GM23338 (cell line): Measurements from ENCODE around the gene MTURN. TPM values are rescaled to one million over a fixed set of nuclear protein-coding genes. Genes with fewer than 3 reads are reported as not detected.

Experiments used
- ATAC-seq: fragments of 200-7000 bp; cut with Tn5 transposase; 3 replicates; pipeline ENCODE4 v1.9.1; 2020
- DNase-seq: peaks from one replicate; pipeline ENCODE4 v3.0.0-alpha.2; 2015; ENCODE audit warnings: low spot score
- H2AFZ ChIP-seq: fragments of 200-600 bp; sonication (generic); 2 replicates; pipeline ENCODE4 v1.8.0; 2016; ENCODE audit warnings: antibody characterized with exemption, mild to moderate bottlenecking, moderate library complexity
- H3F3A ChIP-seq: fragments of 200-600 bp; sonication (generic); replicated peaks from 2 replicates; pipeline ENCODE4 v1.8.0; 2017; ENCODE audit warnings: antibody characterized with exemption, mixed run types, low read depth
- H3K27ac ChIP-seq: fragments of 200-600 bp; sonication (generic); 2 replicates; pipeline ENCODE4 v1.6.1; 2016; ENCODE audit warnings: low read depth
- H3K27me3 ChIP-seq: fragments of 200-600 bp; sonication (generic); 2 replicates; pipeline ENCODE4 v1.8.0; 2016; ENCODE audit warnings: mild to moderate bottlenecking, mixed run types, moderate library complexity; ENCODE audit not compliant: insufficient read depth
- H3K36me3 ChIP-seq: fragments of 200-600 bp; sonication (generic); 2 replicates; pipeline ENCODE4 v1.8.0; 2016; ENCODE audit warnings: mild to moderate bottlenecking; ENCODE audit not compliant: insufficient read depth
- H3K4me1 ChIP-seq: fragments of 200-600 bp; sonication (generic); 2 replicates; pipeline ENCODE4 v1.8.0; 2016; ENCODE audit warnings: mild to moderate bottlenecking, moderate library complexity; ENCODE audit not compliant: insufficient read depth
- H3K4me2 ChIP-seq: fragments of 200-600 bp; sonication (generic); 2 replicates; pipeline ENCODE4 v1.7.1; 2017; ENCODE audit warnings: mixed run types
- H3K4me3 ChIP-seq: fragments of 200-600 bp; sonication (generic); 2 replicates; pipeline ENCODE4 v1.6.1; 2016; ENCODE audit warnings: mixed run types
- H3K79me2 ChIP-seq: fragments of 200-600 bp; sonication (generic); replicated peaks from 2 replicates; pipeline ENCODE4 v1.8.0; 2017; ENCODE audit warnings: mild to moderate bottlenecking; ENCODE audit not compliant: insufficient read depth
- H3K9me2 ChIP-seq: fragments of 200-600 bp; sonication (generic); 2 replicates; pipeline ENCODE4 v1.8.0; 2017; ENCODE audit not compliant: insufficient read depth
- H4K20me1 ChIP-seq: fragments of 200-600 bp; sonication (generic); replicated peaks from 2 replicates; pipeline ENCODE4 v1.8.0; 2017; ENCODE audit warnings: mild to moderate bottlenecking; ENCODE audit not compliant: insufficient read depth
- H3K27ac Mint-ChIP-seq: 2 replicates; pipeline ENCODE4 v1.8.0; 2020; ENCODE audit warnings: inconsistent platforms, mild to moderate bottlenecking, moderate library complexity, mixed read lengths
- H3K27me3 Mint-ChIP-seq: 3 replicates; pipeline ENCODE4 v1.8.0; 2022; ENCODE audit warnings: low read depth, mild to moderate bottlenecking, moderate library complexity, mixed read lengths, inconsistent platforms; ENCODE audit not compliant: insufficient read depth, poor library complexity
- H3K36me3 Mint-ChIP-seq: 3 replicates; pipeline ENCODE4 v1.8.0; 2021; ENCODE audit warnings: low read depth, mild to moderate bottlenecking, inconsistent platforms, moderate library complexity, mixed read lengths
- H3K4me1 Mint-ChIP-seq: 3 replicates; pipeline ENCODE4 v1.8.0; 2020; ENCODE audit warnings: mild to moderate bottlenecking, inconsistent platforms, mixed read lengths
- H3K4me3 Mint-ChIP-seq: 3 replicates; pipeline ENCODE4 v1.8.0; 2021; ENCODE audit warnings: moderate library complexity, mild to moderate bottlenecking, inconsistent platforms, mixed read lengths
- H3K9me3 Mint-ChIP-seq: 3 replicates; pipeline ENCODE4 v1.8.0; 2020; ENCODE audit warnings: moderate library complexity, mild to moderate bottlenecking, inconsistent platforms, mixed read lengths
- CREB1 ChIP-seq: fragments of 250-450 bp; sonication (Bioruptor Pico); IDR thresholded peaks from 2 replicates; pipeline ENCODE4 v1.5.0; 2020; ENCODE audit warnings: low read depth, mild to moderate bottlenecking, moderate library complexity
- EZH2 ChIP-seq: fragments of 200-600 bp; sonication (generic); IDR thresholded peaks from one replicate; pipeline ENCODE4 v1.8.0; 2017; ENCODE audit warnings: antibody characterized with exemption, mild to moderate bottlenecking, low read depth; ENCODE audit not compliant: unreplicated experiment
- EZH2phosphoT487 ChIP-seq: fragments of 200-600 bp; sonication (generic); IDR thresholded peaks from one replicate; pipeline ENCODE4 v1.8.1; 2018; ENCODE audit warnings: antibody characterized with exemption; ENCODE audit not compliant: unreplicated experiment
- JUNB ChIP-seq: IDR thresholded peaks from one replicate; pipeline ENCODE4 v1.6.1; 2016; ENCODE audit warnings: antibody characterized with exemption; ENCODE audit not compliant: unreplicated experiment
- NANOG ChIP-seq: IDR thresholded peaks from 2 replicates; pipeline ENCODE4 v1.6.1; 2016; ENCODE audit warnings: antibody characterized with exemption, borderline replicate concordance
- POLR2AphosphoS5 ChIP-seq: IDR thresholded peaks from 2 replicates; pipeline ENCODE4 v1.6.1; 2016; ENCODE audit warnings: antibody characterized with exemption, low read depth
- STAT1 ChIP-seq: IDR thresholded peaks from one replicate; pipeline ENCODE4 v1.6.1; 2016; ENCODE audit warnings: antibody characterized with exemption; ENCODE audit not compliant: unreplicated experiment
- ZNF114 ChIP-seq: fragments of 250-450 bp; sonication (Bioruptor Pico); IDR thresholded peaks from 2 replicates; pipeline ENCODE4 v1.5.0; 2020; ENCODE audit warnings: mild to moderate bottlenecking, moderate library complexity
- ZNF331 ChIP-seq: fragments of 250-450 bp; sonication (Bioruptor Pico); IDR thresholded peaks from 2 replicates; pipeline ENCODE4 v1.5.0; 2020; ENCODE audit warnings: low read depth, mild to moderate bottlenecking, moderate library complexity
- polyA plus RNA-seq: library from polyadenylated mRNA; unstranded; fragments of >200 nt; fragmentation: Nextera tagmentation; extraction: Ambion mirVana; gene quantifications from 2 replicates; pipeline ENCODE4 v1.2.1, GENCODE V29; 2016
- total RNA-seq: library from RNA; depleted of rRNA; stranded (reverse); fragments of >200 nt; shearing (Covaris generic); gene quantifications from 2 replicates; pipeline ENCODE4 v1.2.3, GENCODE V29; 2014
- TF ChIP-seq, protein P1 (sequence below), 2 experiments: fragments of 200-600 bp in 1 of 2; sonication (generic) in 1 of 2; conservative IDR thresholded peaks; 2 replicates each; pipeline versions ENCODE4 v1.5.1 to v1.6.1; 2016 to 2017; ENCODE audit warnings: antibody characterized with exemption in 2 of 2, low read depth in 2 of 2, mild to moderate bottlenecking in 2 of 2, moderate library complexity in 1 of 2
- TF ChIP-seq, protein P2 (sequence below): IDR thresholded peaks from one replicate; pipeline ENCODE4 v1.6.1; 2018; ENCODE audit warnings: antibody characterized with exemption; ENCODE audit not compliant: unreplicated experiment
- TF ChIP-seq, protein P3 (sequence below): IDR thresholded peaks from 2 replicates; pipeline ENCODE4 v1.6.1; 2016; ENCODE audit warnings: antibody characterized with exemption
- TF ChIP-seq, protein P4 (sequence below): fragments of 250-450 bp; sonication (Bioruptor Pico); IDR thresholded peaks from 2 replicates; pipeline ENCODE4 v1.5.0; 2020; ENCODE audit warnings: mild to moderate bottlenecking, moderate library complexity

MTURN gene
- total and polyA plus RNA-seq, 2 experiments from 2014 or later, result 3.1 to 8.7 TPM

DNA sequence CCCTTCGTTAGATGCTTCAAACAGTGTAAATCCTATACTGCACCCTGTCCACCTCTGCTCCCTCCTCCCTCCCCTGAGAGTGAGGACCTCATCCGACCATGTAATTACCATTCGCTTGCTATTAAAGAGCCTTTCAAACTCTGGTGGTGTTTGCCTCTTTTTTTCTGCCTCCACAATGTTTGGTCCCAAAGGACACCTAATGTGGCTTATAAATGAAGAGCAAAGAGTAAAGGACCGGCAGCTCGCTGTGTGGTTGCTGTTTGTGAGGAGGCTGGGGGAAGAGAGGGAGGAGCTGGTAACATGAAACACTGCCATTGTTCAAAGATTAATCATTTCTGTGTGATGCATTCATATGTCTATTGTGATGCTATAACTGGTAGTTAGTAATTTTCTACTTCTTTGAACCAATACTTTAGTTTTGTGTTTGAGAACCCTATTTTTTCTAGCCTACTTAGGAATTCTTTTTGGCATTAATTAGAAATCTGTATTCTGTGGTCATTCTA is 27.9 kb downstream of the MTURN start:
- peaks cover 7% of the 10 kb centered on the region for H3K27me3 Mint-ChIP-seq
- H3K27ac Mint-ChIP-seq, result no peak overlapping the region
- Histone ChIP-seq H3F3A (no peaks in the 10 kb centered on the region), H3K79me2 (no peaks in the 10 kb centered on the region), H4K20me1 (no peaks in the 10 kb centered on the region), H3K36me3 (no peaks in the 10 kb centered on the region), H3K27ac (no peak overlapping the region), H2AFZ (no peak overlapping the region), H3K4me2 (peak overlapping the region; percentile 47), H3K27me3 (0 out of 2 replicates have a peak, but pooled peaks cover 2% of the 10 kb centered on the region), H3K9me2 (no peaks in the 10 kb centered on the region), H3K4me1 (peaks cover 41% of the 10 kb centered on the region), H3K4me3 (peak overlapping the region; percentile 31; the same call in 1 of the 2 replicates)
- no peaks in the 10 kb centered on the region for H3K9me3 Mint-ChIP-seq
- DNase-seq, result no peak
- H3K36me3 Mint-ChIP-seq, result no peaks in the 10 kb centered on the region
- ATAC-seq, result peak; percentile 9; the same call in 1 of the 3 replicates
- H3K4me3 Mint-ChIP-seq, result peak overlapping the region; percentile 57; the same call in 2 of the 3 replicates
- TF ChIP-seq STAT1 (no peak), ZNF331 (CRISPR knock-in tag) (no peak), JUNB (no peak), EZH2phosphoT487 (no peak), EZH2 (no peak), POLR2AphosphoS5 (no peak), CREB1 (CRISPR knock-in tag) (no peak), ZNF114 (CRISPR knock-in tag) (no peak), NANOG (no peak)
- TF ChIP-seq, protein P1, sequence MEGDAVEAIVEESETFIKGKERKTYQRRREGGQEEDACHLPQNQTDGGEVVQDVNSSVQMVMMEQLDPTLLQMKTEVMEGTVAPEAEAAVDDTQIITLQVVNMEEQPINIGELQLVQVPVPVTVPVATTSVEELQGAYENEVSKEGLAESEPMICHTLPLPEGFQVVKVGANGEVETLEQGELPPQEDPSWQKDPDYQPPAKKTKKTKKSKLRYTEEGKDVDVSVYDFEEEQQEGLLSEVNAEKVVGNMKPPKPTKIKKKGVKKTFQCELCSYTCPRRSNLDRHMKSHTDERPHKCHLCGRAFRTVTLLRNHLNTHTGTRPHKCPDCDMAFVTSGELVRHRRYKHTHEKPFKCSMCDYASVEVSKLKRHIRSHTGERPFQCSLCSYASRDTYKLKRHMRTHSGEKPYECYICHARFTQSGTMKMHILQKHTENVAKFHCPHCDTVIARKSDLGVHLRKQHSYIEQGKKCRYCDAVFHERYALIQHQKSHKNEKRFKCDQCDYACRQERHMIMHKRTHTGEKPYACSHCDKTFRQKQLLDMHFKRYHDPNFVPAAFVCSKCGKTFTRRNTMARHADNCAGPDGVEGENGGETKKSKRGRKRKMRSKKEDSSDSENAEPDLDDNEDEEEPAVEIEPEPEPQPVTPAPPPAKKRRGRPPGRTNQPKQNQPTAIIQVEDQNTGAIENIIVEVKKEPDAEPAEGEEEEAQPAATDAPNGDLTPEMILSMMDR (conservative IDR thresholded peaks at IDR 0.05; ENCODE audit: low read depth in 2 of 2), result no peak
- TF ChIP-seq, protein P2, sequence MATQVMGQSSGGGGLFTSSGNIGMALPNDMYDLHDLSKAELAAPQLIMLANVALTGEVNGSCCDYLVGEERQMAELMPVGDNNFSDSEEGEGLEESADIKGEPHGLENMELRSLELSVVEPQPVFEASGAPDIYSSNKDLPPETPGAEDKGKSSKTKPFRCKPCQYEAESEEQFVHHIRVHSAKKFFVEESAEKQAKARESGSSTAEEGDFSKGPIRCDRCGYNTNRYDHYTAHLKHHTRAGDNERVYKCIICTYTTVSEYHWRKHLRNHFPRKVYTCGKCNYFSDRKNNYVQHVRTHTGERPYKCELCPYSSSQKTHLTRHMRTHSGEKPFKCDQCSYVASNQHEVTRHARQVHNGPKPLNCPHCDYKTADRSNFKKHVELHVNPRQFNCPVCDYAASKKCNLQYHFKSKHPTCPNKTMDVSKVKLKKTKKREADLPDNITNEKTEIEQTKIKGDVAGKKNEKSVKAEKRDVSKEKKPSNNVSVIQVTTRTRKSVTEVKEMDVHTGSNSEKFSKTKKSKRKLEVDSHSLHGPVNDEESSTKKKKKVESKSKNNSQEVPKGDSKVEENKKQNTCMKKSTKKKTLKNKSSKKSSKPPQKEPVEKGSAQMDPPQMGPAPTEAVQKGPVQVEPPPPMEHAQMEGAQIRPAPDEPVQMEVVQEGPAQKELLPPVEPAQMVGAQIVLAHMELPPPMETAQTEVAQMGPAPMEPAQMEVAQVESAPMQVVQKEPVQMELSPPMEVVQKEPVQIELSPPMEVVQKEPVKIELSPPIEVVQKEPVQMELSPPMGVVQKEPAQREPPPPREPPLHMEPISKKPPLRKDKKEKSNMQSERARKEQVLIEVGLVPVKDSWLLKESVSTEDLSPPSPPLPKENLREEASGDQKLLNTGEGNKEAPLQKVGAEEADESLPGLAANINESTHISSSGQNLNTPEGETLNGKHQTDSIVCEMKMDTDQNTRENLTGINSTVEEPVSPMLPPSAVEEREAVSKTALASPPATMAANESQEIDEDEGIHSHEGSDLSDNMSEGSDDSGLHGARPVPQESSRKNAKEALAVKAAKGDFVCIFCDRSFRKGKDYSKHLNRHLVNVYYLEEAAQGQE, result no peak
- TF ChIP-seq, protein P3, sequence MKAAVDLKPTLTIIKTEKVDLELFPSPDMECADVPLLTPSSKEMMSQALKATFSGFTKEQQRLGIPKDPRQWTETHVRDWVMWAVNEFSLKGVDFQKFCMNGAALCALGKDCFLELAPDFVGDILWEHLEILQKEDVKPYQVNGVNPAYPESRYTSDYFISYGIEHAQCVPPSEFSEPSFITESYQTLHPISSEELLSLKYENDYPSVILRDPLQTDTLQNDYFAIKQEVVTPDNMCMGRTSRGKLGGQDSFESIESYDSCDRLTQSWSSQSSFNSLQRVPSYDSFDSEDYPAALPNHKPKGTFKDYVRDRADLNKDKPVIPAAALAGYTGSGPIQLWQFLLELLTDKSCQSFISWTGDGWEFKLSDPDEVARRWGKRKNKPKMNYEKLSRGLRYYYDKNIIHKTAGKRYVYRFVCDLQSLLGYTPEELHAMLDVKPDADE, result no peak
- TF ChIP-seq, protein P4, sequence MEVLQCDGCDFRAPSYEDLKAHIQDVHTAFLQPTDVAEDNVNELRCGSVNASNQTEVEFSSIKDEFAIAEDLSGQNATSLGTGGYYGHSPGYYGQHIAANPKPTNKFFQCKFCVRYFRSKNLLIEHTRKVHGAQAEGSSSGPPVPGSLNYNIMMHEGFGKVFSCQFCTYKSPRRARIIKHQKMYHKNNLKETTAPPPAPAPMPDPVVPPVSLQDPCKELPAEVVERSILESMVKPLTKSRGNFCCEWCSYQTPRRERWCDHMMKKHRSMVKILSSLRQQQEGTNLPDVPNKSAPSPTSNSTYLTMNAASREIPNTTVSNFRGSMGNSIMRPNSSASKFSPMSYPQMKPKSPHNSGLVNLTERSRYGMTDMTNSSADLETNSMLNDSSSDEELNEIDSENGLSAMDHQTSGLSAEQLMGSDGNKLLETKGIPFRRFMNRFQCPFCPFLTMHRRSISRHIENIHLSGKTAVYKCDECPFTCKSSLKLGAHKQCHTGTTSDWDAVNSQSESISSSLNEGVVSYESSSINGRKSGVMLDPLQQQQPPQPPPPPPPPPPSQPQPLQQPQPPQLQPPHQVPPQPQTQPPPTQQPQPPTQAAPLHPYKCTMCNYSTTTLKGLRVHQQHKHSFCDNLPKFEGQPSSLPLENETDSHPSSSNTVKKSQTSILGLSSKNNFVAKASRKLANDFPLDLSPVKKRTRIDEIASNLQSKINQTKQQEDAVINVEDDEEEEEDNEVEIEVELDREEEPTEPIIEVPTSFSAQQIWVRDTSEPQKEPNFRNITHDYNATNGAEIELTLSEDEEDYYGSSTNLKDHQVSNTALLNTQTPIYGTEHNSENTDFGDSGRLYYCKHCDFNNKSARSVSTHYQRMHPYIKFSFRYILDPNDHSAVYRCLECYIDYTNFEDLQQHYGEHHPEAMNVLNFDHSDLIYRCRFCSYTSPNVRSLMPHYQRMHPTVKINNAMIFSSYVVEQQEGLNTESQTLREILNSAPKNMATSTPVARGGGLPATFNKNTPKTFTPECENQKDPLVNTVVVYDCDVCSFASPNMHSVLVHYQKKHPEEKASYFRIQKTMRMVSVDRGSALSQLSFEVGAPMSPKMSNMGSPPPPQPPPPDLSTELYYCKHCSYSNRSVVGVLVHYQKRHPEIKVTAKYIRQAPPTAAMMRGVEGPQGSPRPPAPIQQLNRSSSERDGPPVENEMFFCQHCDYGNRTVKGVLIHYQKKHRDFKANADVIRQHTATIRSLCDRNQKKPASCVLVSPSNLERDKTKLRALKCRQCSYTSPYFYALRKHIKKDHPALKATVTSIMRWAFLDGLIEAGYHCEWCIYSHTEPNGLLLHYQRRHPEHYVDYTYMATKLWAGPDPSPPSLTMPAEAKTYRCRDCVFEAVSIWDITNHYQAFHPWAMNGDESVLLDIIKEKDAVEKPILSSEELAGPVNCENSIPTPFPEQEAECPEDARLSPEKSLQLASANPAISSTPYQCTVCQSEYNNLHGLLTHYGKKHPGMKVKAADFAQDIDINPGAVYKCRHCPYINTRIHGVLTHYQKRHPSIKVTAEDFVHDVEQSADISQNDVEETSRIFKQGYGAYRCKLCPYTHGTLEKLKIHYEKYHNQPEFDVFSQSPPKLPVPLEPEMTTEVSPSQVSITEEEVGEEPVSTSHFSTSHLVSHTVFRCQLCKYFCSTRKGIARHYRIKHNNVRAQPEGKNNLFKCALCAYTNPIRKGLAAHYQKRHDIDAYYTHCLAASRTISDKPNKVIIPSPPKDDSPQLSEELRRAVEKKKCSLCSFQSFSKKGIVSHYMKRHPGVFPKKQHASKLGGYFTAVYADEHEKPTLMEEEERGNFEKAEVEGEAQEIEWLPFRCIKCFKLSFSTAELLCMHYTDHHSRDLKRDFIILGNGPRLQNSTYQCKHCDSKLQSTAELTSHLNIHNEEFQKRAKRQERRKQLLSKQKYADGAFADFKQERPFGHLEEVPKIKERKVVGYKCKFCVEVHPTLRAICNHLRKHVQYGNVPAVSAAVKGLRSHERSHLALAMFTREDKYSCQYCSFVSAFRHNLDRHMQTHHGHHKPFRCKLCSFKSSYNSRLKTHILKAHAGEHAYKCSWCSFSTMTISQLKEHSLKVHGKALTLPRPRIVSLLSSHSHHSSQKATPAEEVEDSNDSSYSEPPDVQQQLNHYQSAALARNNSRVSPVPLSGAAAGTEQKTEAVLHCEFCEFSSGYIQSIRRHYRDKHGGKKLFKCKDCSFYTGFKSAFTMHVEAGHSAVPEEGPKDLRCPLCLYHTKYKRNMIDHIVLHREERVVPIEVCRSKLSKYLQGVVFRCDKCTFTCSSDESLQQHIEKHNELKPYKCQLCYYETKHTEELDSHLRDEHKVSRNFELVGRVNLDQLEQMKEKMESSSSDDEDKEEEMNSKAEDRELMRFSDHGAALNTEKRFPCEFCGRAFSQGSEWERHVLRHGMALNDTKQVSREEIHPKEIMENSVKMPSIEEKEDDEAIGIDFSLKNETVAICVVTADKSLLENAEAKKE (CRISPR knock-in tag), result no peak
- H3K4me1 Mint-ChIP-seq, result peaks cover 66% of the 10 kb centered on the region
